GM19240 (cell line): ENCODE data around the gene SLC45A1.
"Not testable (repeated sequence)": the region's sequence is repeated elsewhere in the genome, so short reads cannot be mapped to it uniquely, and the experiment has no call there.

Experiments used
- DNase-seq: peaks from one replicate; pipeline ENCODE4 v3.0.0; 2011; ENCODE audit warnings: low spot score; ENCODE audit not compliant: insufficient read length

Gene SLC45A1

DNA sequence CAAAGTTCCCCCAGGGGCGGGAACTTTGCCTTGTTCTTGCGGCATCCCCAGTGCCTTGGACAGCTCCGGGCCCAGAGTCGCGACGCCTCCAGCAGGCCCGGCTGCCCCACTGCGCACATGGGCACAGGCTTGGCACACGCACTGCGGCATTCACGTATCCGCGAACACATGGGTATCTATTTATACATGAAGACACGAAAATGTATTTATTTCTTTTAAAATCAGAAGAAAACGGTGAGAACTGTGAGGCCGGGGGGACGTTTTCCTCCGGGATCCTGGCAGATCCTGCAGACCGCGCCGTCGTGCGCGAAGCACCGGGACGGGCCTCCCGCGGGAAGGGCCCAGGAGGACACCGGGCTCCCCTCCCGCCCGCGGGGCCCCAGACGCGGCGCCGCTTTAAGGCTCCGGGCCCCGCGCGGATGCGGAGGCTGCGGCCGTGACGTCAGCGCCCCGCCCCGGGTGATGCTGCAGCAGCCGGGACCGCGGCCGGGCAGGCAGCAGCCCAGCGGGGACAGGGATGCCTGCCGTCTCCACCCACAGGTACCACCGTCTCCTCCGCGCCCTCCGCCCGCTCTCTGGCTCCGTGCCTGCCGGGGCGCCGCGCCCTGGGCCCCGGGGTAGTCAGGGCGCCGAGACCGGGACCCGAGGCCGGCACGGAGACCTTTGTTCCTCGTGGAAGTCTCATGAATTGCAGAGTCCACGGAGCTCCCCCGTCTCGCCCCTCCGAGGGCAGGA is at the start of gene SLC45A1:
TSS of gene SLC45A1 (plus strand) at position 468 of the 735 bp plus-strand sequence. CDS start 6,216 bp downstream, outside the sequence.
- DNase-seq, result peak; percentile 49

DNA sequence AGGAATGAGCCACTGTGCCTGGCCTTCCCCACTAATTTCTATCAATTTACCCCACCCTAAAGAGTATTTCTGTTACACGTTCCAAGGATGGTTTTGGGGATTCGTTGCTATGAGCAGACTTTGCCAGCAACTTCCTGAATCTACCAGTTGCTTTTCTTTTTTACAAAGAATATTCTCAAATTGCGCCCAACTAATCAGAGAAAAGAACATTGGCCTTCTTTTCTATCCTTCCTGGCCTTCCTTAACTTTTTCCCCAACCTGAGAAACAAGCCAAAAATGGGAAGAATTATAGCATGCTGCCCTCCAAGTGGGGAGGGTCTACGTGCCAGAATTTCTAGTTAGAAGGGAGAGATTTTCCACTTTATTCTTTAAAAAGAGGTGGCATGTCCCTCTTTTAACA is 44.9 kb upstream of the SLC45A1 start:
- no peak for DNase-seq

DNA sequence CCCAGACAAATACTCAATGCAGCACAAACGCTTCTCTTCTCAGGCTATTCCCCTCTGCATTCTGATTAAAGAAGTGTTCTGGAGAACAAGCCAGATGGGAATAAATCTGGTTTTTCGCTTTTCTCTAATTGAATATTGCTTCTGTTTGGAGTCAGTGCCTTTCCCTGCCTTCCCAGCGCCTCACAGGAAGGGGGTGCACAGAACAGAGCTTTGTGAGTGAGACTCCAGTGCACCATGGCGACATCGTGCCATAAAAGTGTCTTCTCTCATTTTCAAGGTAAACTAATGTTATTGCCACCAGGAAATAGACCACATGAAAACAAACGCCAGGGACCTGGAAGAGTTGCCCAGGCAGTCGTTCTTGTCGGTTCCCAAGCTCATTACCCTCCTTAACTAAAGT is 43.6 kb upstream of the SLC45A1 start:
- no peak for DNase-seq

DNA sequence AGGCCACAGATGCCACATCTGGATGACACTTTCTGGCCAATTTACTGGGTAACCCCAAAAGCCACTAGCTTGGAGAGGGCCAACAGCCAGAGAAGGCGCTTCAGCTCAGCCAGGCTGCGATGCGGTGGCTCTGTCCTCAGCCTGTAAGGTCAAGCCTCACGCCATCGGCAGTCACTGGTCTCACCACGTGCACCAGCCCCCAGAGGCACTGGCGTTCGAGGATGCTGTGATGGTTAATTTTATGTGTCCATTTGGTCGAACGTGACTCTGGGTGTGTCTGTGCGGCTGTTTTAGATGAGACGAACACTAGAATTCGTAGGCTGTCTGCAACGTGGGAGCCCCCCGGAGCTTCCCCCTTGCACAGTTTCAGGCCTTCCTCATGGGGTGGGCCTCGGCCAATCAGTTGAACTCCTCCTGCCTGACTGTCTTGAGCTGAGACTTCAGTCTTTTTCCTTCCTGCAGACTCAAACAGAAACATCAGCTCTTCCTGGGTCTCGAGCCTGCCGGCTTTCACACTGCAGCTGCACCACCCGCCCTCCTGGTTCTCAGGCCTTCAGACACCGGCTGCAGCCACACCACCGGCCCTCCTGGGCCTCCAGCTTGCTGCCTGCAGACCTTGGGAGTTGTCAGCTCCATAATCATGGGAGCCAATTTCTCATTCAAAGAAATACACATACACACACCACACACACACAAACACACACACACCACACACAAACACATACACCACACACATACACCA is 41.6 kb upstream of the SLC45A1 start:
- no peak for DNase-seq

DNA sequence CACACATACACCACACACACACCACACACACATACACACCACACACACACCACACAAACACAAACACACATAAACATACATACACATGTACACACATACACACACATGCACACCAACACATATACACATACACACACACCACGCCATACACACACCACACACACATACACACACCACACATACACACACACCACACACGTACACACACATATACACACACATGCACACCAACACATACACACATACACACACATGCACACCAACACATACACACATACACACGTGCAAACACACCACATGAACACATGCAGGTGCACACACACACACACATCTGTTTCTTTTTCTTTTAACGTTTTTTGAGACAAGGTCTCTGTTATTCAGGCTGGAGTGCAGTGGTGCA is 41.0 kb upstream of the SLC45A1 start:
- no peak for DNase-seq

DNA sequence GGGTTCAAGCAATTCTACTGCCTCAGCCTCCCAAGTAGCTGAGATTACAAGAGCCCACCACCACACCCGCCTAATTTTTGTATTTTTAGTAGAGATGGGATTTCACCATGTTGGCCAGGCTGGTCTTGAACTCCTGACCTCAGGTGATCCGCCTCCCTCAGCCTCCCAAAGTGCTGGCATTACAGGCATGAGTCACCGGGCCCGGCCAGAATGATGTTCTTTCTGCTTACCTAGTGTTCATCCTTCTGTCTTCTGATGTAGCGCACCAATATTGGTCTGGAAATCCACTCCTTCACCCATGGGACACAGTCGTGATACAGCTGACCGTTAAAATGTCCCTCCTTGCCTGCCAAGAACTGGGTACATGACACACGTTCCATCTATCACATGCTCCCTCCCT is 39.2 kb upstream of the SLC45A1 start:
- not testable (repeated sequence) for DNase-seq

DNA sequence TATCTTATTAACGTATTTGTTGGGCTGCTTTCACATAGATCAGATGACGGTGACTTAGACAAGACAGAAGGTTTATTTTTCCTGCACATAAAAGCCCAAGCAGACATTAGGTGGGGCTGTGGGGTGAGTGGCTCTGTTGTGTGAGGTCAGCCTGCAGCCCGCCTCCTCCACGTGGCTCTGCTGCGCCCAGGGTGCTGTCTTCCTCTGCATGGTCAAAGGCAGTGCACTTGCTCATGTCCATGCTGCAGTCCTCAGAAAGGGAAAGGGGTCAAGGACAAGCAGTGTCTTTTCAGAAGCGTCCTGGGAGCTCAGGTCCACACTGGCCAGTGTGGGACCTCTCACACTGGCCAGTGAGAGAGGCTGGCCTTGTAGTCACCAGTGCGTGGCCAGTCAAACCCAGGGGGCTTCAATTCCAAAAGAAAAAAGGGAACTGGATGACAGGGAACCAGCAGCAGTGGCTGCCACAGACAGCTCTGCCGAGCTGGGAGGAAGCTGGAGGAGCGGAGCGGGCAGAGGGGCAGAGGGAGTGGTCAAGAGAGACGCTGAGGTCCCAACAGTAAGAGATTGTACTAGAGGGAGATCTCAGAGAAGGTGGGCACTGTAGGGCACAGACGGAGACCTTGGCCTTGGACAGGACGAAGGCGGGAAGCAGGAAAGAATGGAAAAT is 35.9 kb upstream of the SLC45A1 start:
- no peak for DNase-seq

DNA sequence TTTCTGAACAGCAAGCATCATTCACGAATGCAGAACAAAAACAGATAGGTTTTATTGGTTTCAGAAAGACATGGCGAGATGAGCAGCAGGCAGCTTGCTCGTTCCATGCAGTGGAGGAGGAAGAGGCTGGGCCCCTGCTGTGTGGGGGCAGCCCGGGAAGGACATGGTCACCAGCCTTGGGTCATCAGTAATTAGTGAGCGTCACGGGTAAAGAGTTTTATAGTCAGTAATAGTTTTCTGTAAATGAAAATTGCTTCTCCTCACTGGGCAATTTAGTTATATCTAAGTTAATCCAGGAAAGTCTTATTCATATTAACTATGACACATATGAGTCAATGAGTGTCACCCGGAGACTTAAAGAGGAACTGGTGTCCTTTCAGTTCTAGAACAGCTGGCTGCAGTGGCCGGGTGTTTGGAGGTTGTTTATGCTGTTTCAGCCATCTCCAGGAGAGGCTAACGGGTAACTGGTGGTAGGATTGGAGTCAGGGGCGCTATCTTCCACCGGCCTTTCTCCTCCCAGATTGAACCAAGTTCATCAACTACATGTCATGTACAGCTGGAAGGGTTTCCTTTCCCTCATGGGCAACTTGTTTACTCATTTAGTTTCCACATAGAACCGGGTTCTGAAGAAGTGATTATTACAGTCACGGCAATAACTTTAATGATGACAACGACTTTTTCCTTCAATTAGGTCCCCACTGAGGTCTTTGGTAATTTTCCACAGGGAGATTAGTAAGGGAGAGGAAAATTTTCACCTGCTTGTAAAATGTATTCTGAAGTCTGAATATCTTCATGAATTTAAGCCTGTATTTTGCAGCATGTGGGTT is 34.6 kb upstream of the SLC45A1 start:
- DNase-seq, result peak; percentile 81

DNA sequence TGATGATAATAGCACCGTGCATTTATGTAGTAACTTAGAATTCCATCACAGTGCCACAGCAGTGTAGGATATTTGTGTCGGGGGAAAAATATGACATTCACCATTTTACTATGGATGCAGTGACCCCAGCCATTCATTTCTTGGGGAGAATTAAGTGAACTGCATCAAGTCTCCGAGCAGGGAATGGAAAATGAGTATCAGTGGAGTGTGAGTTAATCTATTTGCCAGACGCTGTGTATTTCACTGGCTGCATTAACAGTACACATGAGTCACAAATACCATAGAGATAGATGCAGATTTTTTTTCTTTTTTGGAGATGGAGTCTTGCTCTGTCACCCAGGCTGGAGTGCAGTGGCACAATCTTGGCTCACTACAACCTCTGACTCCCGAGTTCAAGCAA is 33.8 kb upstream of the SLC45A1 start:
- DNase-seq, result no peak

DNA sequence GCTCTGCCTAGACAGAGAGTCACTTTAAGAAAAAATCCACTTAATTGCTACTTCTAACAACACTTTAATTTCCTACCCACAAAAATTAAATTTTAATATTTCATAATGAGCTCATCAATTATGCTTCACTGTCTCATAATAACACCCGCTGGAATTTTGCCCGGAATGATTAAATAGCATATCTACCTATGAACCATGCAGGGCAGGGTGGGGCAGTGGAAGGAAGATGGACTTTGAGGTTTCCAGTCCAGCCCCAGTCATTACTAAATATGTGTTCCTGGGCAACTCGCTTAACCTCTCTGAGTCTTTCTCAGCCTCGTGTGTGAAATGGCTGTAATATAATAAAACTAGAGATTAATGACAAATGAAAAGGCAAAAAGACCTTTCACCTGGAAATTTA is 32.8 kb upstream of the SLC45A1 start:
- DNase-seq, result no peak

DNA sequence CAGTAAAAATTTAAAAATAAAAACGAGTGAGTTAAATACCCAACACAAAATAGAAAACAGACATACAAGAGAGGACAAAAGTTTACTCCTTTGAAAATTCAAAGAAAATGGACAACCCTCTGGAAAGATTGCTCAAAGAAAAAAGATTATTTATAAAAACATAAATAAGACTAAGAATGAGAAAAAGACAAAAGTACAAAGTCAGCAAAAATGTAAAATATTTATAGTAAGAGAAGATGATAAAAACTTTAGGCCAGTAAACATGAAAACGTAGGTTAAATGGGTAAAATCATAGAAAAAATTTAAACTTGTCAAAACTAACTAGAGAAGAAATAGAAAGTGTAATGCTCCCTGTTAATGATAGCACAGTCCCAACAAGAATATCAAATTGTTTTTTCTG is 31.9 kb upstream of the SLC45A1 start:
- no peak for DNase-seq

DNA sequence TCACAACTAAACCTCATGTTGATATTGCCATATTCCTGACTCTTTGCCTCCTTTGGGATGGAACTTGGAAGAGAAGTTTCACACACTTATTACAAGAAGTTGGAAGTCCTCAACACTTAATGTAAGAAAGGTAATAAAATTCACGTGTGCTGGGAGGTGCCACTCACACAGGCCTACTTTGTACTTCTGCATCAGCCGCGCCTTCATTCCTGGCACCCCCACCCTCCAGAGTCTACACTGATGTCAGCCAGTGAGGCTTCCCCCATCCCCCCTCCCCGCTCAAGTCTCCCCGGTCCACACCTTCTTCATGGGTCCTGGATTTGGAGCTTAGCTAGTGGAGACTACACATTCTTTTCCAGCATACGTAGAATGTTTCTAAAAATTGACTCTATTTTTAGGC is 24.8 kb upstream of the SLC45A1 start:
- DNase-seq, result no peak

DNA sequence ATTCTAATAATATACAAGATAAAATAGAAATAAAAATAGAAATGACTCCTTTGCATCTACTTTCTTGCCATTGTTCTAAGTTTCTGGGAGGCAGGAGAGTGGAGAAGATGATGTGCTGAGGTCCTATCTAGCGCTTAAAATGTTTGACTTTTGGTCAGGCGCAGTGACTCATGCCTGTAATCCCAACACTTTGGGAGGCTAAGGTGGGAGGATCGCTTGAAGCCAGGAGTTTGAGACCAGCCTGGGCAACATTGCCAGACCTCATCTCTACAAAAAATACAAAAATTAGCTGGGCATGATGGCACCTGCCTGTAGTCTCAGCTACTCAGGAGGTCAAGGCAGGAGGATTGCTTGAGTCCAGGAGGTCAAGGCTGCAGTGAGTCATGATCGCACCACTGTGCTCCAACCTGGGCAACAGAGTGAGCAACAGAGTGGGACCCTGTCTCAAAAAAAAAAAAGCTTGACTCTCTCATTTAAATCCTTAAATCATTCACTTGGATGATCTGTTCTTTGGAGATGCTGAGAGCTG is 24.2 kb upstream of the SLC45A1 start:
- no peak for DNase-seq

DNA sequence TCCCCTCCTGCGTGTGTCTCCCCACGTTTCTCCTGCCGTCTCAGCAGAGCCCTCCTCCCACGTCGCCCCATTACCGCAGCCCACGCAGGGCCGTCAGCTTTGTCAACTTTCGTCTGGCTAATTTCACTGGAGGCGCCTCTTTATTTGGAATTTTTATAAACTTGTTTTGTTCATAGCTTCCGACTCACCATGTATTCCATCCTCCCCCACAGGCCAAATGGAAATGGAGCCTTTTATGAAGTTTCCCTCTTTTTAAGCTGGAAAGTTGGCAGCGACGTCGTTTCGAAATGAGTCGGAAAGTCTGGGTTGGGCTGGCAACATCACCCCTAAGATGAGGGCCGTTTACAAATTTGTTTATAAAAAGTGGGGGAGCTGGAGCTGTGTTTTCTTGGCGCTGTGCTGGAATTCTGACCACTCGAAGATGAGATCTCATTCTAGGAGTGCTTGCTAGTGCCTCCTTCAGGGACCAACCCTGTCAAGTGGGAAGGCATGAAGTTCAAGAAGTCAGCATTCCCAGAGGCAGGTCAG is 23.7 kb upstream of the SLC45A1 start:
- no peak for DNase-seq

DNA sequence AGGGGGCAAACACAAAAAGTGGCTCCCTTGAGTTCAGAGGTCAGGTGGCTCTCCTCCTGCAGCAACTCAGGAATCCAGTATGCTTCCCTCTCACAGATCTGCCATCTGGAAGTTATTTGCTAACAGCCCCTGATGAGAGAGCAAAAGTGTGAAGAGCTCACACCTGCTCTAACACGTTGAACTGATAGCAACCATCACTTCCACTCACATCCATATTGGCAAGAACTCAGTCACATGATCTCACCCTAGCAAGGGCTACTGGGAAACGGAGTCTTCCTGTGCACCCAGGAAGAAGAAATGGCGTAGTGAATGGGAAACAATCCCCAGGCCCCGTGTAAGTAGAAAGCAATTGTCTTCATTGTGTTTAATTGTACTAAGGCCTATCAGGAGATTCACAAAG is 20.7 kb upstream of the SLC45A1 start:
- no peak for DNase-seq

DNA sequence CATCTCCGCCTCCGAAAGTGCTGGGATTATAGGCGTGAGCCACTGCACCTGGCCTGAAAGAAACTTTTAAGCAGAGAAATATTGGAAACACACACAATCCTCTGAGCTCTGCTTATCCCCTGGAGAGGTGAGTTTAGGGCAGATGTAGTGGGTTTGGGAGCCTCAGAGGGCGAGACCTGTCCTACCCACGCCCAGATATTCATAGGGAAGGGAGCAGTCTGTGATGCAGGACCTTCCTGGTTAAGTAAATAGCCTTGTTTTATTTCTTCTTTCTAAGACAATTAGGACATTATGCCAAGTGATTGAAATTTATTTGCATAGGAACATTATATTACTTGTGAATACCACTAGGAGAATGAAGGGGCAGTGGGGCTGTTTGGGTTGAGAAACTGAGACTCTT is 18.0 kb upstream of the SLC45A1 start:
- DNase-seq, result no peak

DNA sequence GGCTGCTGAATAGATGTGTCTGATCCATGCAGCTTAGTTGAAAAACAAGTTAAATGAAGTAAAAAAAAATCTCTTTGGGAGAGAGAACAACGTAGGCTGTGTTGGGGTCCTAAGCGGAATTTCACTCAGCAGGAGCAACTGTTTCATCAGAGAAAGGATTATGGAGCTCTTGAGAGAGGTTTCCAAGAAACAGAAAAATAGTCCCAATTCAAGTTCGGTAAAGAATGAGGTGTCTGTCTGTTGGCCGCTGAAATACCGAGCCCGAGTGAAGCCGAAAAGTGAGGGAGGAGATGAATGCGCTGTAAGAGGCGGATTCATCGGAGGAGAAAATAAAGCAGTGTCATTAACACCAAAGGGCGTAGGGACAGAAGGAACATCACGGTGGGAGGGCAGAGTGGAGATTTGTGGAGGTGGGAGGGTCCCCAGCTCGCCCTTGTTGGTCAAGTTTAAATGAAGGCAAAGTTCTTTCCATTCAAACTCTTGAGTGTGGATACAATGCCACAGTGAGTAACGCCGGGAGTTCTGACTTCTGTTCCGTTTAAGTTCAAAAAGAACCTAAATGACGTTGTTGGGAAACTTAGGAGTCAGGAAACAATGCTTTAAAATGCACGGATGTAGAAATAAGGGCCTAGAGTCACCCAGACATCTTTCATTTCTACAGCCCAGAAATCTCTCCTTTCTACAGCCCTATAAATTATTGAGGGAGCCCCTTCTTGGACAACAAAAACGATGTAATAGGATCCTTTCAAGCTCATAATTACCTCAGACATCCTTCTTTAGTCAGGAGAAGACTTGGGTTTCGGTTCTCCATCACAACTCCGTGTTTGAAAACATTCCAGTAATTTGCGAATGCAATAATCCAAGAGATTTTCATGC is 15.6 kb upstream of the SLC45A1 start:
- no peak for DNase-seq

DNA sequence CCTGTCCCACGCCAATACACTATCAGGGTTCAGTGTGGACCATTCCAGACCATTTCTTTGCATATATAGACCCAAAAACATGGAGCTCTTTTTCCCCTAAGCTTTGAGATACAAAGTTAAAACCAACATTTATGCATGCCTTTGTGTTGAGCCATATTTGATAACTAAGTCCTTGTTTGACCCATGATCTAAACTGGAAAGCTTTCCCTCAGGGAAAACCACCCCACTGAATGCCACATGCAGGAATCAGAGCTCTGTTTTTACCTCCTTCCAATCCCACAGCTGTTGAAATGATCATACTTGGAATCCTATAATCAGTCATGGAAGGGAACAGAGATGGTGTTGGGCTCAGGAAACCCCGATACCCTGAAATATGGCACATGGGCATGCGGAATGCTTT is 14.8 kb upstream of the SLC45A1 start:
- DNase-seq, result no peak

DNA sequence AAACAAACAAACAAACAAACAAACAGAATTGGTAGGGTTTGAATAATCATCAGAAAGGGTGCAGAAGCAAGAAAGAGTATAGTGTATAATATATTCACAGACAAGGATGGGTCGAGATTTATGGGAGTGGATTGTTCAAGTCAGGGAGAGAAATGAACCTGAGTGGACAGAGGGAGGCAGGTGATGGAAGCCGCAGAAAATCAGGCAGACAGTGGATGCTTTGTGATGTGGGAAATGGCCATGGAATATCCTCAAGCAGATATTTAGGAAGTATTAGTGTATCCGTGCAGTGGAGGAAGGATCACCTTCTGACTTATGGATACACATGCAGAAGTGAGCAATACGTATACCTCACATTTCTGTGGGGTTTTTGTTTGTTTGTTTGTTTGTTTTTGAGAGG is 14.0 kb upstream of the SLC45A1 start:
- DNase-seq, result no peak

DNA sequence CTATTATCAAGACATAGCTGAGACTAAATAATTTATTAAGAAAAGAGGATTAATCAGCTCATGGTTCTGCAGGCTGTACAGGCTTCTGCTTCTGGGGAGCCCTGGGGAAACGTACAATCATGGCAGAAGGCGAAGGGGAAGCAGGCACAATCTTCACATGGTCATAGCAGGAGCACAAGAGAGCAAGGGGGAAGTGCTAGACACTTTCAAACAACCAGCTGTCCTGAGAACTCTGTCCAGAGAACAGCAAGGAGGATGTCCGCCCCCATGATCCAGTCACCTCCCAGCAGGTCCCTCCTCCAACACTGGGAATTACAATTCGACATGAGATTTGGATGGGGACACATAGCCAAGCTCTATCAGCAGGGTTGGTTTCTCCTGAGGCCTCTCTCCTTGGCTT is 10.3 kb upstream of the SLC45A1 start:
- no peak for DNase-seq
